ENCODE data around the gene NALCN.

Gene NALCN

DNA sequence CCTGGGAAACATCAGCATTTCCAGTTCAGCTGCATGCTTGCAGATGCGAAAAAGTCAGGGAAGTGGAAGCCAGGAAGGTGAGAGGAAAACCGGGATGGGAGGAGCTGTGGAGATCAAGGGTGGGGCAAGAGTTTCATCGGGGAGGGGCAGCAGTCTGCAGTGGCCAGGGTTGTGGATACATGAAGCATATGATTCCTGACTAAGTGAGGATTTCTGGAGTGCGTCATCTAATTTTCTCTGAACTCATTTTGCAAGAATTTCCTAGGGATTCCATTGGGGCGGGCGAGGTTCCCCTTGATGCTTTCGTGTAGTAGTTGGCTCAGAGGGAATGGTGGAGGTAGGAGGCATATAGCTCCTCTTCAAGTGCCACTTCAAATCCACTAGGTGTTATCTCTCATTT is 397.6 kb downstream of the NALCN start:
- ChIA-PET CTCF (no interaction called here), POLR2A (no interaction called here)
- H3K27ac ChIP-seq (ENCODE audit: extremely low read depth, low read depth, low read length), result no peak overlapping the region
- H3K36me3 ChIP-seq (ENCODE audit: control insufficient read depth in 2 of 2, insufficient read depth in 1 of 2, low read length in 2 of 2), result no peaks in the 10 kb centered on the region
- no peaks in the 10 kb centered on the region for H3K9me3 ChIP-seq (ENCODE audit: control insufficient read depth, insufficient read depth, low read depth, low read length)
- no peak overlapping the region for H3K4me3 ChIP-seq (ENCODE audit: low read depth, low read length)
- no peaks in the 10 kb centered on the region for H3K4me1 ChIP-seq (ENCODE audit: control insufficient read depth, insufficient read depth, low read length)
- TF ChIP-seq ZNF670 (tag by site-specific recombination; IDR thresholded peaks at IDR 0.05; ENCODE audit: low read depth) (no peak), GLI2 (tag by site-specific recombination; IDR thresholded peaks at IDR 0.05; ENCODE audit: borderline replicate concordance, low read depth) (no peak), REPIN1 (tag by site-specific recombination; IDR thresholded peaks at IDR 0.05; ENCODE audit: low read depth) (no peak), ZNF571 (tag by site-specific recombination; IDR thresholded peaks at IDR 0.05) (no peak), ZBTB1 (tag by site-specific recombination; IDR thresholded peaks at IDR 0.05) (no peak)

DNA sequence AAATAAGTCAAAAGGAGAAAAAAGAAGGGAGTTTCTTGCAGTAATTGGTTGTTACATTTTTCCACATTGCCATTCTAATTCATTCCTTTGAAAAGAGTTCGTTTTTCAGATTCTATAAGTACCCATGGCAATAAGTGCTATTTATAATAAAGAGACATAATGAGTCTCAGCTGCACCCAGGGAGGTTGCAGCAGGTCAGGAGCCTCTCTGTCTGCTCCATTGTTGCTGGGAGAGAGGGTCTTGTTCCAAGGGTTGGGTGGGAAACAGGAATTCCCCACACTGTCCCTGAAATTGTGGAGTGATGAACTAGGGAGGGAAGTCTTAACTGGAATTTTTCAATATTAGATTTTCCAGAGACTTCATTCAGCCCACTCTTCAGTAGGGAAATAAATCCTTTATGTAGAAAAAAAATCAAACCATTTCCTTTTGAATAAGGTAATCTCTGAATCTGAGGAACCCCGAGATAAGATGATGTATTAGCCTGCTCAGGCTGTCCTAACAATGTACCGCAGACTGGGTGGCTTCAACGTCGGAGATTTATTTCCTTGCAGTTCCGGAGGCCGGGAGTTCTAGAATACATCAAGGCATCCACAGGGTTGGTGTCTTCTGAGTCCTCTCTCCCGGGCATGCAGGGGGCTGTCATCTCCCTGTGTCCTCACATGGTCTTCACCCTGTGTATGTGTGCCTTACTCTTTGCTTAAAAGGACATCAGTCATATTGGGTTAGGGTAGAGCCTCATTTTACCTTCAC is 399.0 kb downstream of the NALCN start:
- H3K36me3 ChIP-seq (ENCODE audit: control insufficient read depth in 2 of 2, insufficient read depth in 1 of 2, low read length in 2 of 2), result no peaks in the 10 kb centered on the region
- CTCF ChIA-PET, result no interaction called here
- H3K9me3 ChIP-seq (ENCODE audit: control insufficient read depth, insufficient read depth, low read depth, low read length), result no peaks in the 10 kb centered on the region
- H3K27ac ChIP-seq (ENCODE audit: extremely low read depth, low read depth, low read length), result no peak overlapping the region
- POLR2A ChIA-PET, result no interaction called here
- H3K4me3 ChIP-seq (ENCODE audit: low read depth, low read length), result no peak overlapping the region
- no peak for TF ChIP-seq ZNF670 (tag by site-specific recombination; IDR thresholded peaks at IDR 0.05; ENCODE audit: low read depth)
- TF ChIP-seq, protein P1, sequence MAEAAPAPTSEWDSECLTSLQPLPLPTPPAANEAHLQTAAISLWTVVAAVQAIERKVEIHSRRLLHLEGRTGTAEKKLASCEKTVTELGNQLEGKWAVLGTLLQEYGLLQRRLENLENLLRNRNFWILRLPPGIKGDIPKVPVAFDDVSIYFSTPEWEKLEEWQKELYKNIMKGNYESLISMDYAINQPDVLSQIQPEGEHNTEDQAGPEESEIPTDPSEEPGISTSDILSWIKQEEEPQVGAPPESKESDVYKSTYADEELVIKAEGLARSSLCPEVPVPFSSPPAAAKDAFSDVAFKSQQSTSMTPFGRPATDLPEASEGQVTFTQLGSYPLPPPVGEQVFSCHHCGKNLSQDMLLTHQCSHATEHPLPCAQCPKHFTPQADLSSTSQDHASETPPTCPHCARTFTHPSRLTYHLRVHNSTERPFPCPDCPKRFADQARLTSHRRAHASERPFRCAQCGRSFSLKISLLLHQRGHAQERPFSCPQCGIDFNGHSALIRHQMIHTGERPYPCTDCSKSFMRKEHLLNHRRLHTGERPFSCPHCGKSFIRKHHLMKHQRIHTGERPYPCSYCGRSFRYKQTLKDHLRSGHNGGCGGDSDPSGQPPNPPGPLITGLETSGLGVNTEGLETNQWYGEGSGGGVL (tag by site-specific recombination; IDR thresholded peaks at IDR 0.05), result no peak
- TF ChIP-seq ZBTB48 (tag by site-specific recombination; IDR thresholded peaks at IDR 0.05), result no peak
- TF ChIP-seq, protein P2, sequence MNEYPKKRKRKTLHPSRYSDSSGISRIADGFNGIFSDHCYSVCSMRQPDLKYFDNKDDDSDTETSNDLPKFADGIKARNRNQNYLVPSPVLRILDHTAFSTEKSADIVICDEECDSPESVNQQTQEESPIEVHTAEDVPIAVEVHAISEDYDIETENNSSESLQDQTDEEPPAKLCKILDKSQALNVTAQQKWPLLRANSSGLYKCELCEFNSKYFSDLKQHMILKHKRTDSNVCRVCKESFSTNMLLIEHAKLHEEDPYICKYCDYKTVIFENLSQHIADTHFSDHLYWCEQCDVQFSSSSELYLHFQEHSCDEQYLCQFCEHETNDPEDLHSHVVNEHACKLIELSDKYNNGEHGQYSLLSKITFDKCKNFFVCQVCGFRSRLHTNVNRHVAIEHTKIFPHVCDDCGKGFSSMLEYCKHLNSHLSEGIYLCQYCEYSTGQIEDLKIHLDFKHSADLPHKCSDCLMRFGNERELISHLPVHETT (tag by site-specific recombination; IDR thresholded peaks at IDR 0.05), result no peak
- H3K4me1 ChIP-seq (ENCODE audit: control insufficient read depth, insufficient read depth, low read length), result no peaks in the 10 kb centered on the region

DNA sequence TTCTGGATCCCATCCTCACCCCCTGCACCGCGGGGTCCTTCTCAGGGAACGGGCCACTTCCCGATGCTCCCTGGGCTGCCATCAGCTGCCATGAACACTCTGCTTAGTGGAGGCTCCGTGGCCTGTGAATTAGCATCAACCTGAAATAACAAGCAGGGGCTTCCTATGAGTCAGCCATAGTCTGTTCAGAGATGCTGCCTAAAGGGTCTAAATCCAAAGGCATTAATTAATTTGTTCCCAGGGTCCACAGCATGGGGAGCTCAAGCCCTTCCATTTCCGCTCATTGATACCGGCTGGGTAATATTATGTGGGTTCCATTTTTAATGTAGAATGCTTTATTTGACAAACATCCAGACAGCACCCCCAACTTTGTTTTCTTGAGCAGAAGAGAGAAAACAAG is 399.8 kb downstream of the NALCN start:
- POLR2A ChIA-PET, result no interaction called here
- Histone ChIP-seq H3K4me1 (ENCODE audit: control insufficient read depth, insufficient read depth, low read length) (no peaks in the 10 kb centered on the region), H3K4me3 (ENCODE audit: low read depth, low read length) (no peak overlapping the region), H3K9me3 (ENCODE audit: control insufficient read depth, insufficient read depth, low read depth, low read length) (no peaks in the 10 kb centered on the region), H3K27ac (ENCODE audit: extremely low read depth, low read depth, low read length) (no peak overlapping the region), H3K36me3 (ENCODE audit: control insufficient read depth in 2 of 2, insufficient read depth in 1 of 2, low read length in 2 of 2) (no peaks in the 10 kb centered on the region)
- CTCF ChIA-PET, result no interaction called here
- TF ChIP-seq KLF7 (tag by site-specific recombination; IDR thresholded peaks at IDR 0.05; ENCODE audit: borderline replicate concordance) (no peak), ZNF248 (tag by site-specific recombination; IDR thresholded peaks at IDR 0.05) (no peak), TRIM28 (IDR thresholded peaks at IDR 0.05; ENCODE audit: borderline replicate concordance, low read length) (no peak), ZBTB8A (tag by site-specific recombination; IDR thresholded peaks at IDR 0.05) (no peak), YY2 (tag by site-specific recombination; IDR thresholded peaks at IDR 0.05) (no peak), ZBTB48 (tag by site-specific recombination; IDR thresholded peaks at IDR 0.05) (no peak), EGR2 (tag by site-specific recombination; IDR thresholded peaks at IDR 0.05; ENCODE audit: low read depth) (no peak), ZIC2 (tag by site-specific recombination; IDR thresholded peaks at IDR 0.05) (no peak), ZNF626 (tag by site-specific recombination; IDR thresholded peaks at IDR 0.05) (no peak), GLIS1 (tag by site-specific recombination; IDR thresholded peaks at IDR 0.05) (no peak), ZNF473 (tag by site-specific recombination; IDR thresholded peaks at IDR 0.05) (no peak), ZNF140 (tag by site-specific recombination; IDR thresholded peaks at IDR 0.05) (no peak), ZNF211 (tag by site-specific recombination; IDR thresholded peaks at IDR 0.05; ENCODE audit: low read depth) (no peak)
- TF ChIP-seq, protein P3, sequence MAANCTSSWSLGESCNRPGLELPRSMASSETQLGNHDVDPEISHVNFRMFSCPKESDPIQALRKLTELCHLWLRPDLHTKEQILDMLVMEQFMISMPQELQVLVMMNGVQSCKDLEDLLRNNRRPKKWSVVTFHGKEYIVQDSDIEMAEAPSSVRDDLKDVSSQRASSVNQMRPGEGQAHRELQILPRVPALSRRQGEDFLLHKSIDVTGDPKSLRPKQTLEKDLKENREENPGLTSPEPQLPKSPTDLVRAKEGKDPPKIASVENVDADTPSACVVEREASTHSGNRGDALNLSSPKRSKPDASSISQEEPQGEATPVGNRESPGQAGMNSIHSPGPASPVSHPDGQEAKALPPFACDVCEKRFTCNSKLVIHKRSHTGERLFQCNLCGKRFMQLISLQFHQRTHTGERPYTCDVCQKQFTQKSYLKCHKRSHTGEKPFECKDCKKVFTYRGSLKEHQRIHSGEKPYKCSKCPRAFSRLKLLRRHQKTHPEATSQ (tag by site-specific recombination; IDR thresholded peaks at IDR 0.05), result no peak
- TF ChIP-seq, protein P4, sequence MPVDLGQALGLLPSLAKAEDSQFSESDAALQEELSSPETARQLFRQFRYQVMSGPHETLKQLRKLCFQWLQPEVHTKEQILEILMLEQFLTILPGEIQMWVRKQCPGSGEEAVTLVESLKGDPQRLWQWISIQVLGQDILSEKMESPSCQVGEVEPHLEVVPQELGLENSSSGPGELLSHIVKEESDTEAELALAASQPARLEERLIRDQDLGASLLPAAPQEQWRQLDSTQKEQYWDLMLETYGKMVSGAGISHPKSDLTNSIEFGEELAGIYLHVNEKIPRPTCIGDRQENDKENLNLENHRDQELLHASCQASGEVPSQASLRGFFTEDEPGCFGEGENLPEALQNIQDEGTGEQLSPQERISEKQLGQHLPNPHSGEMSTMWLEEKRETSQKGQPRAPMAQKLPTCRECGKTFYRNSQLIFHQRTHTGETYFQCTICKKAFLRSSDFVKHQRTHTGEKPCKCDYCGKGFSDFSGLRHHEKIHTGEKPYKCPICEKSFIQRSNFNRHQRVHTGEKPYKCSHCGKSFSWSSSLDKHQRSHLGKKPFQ (tag by site-specific recombination; IDR thresholded peaks at IDR 0.05), result no peak
- TF ChIP-seq, protein P5, sequence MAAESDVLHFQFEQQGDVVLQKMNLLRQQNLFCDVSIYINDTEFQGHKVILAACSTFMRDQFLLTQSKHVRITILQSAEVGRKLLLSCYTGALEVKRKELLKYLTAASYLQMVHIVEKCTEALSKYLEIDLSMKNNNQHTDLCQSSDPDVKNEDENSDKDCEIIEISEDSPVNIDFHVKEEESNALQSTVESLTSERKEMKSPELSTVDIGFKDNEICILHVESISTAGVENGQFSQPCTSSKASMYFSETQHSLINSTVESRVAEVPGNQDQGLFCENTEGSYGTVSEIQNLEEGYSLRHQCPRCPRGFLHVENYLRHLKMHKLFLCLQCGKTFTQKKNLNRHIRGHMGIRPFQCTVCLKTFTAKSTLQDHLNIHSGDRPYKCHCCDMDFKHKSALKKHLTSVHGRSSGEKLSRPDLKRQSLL (tag by site-specific recombination; IDR thresholded peaks at IDR 0.05), result no peak

Measured in HEK293 (cell line).